HFFc6 (cell line): ENCODE data around the gene NLRC4. TPM values are rescaled to one million over a fixed set of nuclear protein-coding genes. Genes with fewer than 3 reads are reported as not detected.
A peak's percentile ranks its signal among the peaks of the same experiment; 100 is the strongest.

Experiments
- DNase-seq: peaks from one replicate; pipeline ENCODE4 v3.0.0-alpha.2; 2018
- H3K27ac Mint-ChIP-seq: 2 replicates; pipeline ENCODE4 v1.8.0; 2020; ENCODE audit warnings: mild to moderate bottlenecking, mixed read lengths
- H3K27me3 Mint-ChIP-seq: 2 replicates; pipeline ENCODE4 v1.8.0; 2021; ENCODE audit warnings: mild to moderate bottlenecking, moderate library complexity, mixed read lengths; ENCODE audit not compliant: insufficient read depth
- H3K36me3 Mint-ChIP-seq: 2 replicates; pipeline ENCODE4 v1.8.0; 2021; ENCODE audit warnings: low read depth, mixed read lengths
- H3K4me1 Mint-ChIP-seq: 2 replicates; pipeline ENCODE4 v1.8.0; 2020; ENCODE audit warnings: low read depth, mixed read lengths
- H3K4me3 Mint-ChIP-seq: 2 replicates; pipeline ENCODE4 v1.8.0; 2020; ENCODE audit warnings: mild to moderate bottlenecking, moderate library complexity, mixed read lengths
- H3K9me3 Mint-ChIP-seq: 2 replicates; pipeline ENCODE4 v1.8.0; 2020; ENCODE audit warnings: mild to moderate bottlenecking, mixed read lengths
- CTCF ChIP-seq: fragments of 200-600 bp; sonication (generic); IDR thresholded peaks from 2 replicates; pipeline ENCODE4 v1.5.0; 2021; ENCODE audit warnings: antibody characterized with exemption, mild to moderate bottlenecking
- total RNA-seq, 6 experiments: library from RNA; stranded (reverse); fragmentation: NEBNext Ultra II Directional; extraction: Animal tissue kit (Norgen Biotek cat#: 25700); gene quantifications; 2 replicates in 1 of 6; 3 replicates in 5 of 6; pipeline ENCODE4 v1.2.3, GENCODE V29; 2021

Gene NLRC4
- total RNA-seq, 6 experiments from 2014 or later, result not detected

- Mint-ChIP-seq H3K36me3 (peaks cover 5% of the 10 kb centered on the region; the same call in 1 of the 2 replicates), H3K27me3 (peaks cover 2% of the 10 kb centered on the region; the same call in 1 of the 2 replicates), H3K4me3 (peak overlapping the region; percentile 1; the same call in 1 of the 2 replicates), H3K27ac (no peak overlapping the region), H3K9me3 (no peaks in the 10 kb centered on the region), H3K4me1 (peaks cover 5% of the 10 kb centered on the region)
- no peak for TF ChIP-seq CTCF
- DNase-seq, result no peak
Observed at GRCh38 chr2:32274289-32274688, 9.6 kb upstream of the NLRC4 start.

GRCh38 chr2:32272279-32272678, 7.6 kb upstream of the NLRC4 start:
- Mint-ChIP-seq H3K36me3 (no peaks in the 10 kb centered on the region), H3K27me3 (peaks cover 2% of the 10 kb centered on the region; the same call in 1 of the 2 replicates), H3K27ac (no peak overlapping the region), H3K4me3 (no peak overlapping the region), H3K4me1 (peaks cover 1% of the 10 kb centered on the region), H3K9me3 (no peaks in the 10 kb centered on the region)
- DNase-seq, result no peak
- TF ChIP-seq CTCF, result no peak

- DNase-seq, result no peak
- no peaks in the 10 kb centered on the region for H3K4me1 Mint-ChIP-seq
- H3K4me3 Mint-ChIP-seq, result no peak overlapping the region
- no peak overlapping the region for H3K27ac Mint-ChIP-seq
- H3K9me3 Mint-ChIP-seq, result no peaks in the 10 kb centered on the region
- H3K36me3 Mint-ChIP-seq, result no peaks in the 10 kb centered on the region
- TF ChIP-seq CTCF, result no peak
- peaks cover 2% of the 10 kb centered on the region; the same call in 1 of the 2 replicates for H3K27me3 Mint-ChIP-seq
Observed at GRCh38 chr2:32271063-32271462, 6.4 kb upstream of the NLRC4 start.

GRCh38 chr2:32262105-32262504, 2.6 kb downstream of the NLRC4 start:
- no peaks in the 10 kb centered on the region for H3K36me3 Mint-ChIP-seq
- H3K27me3 Mint-ChIP-seq, result peaks cover 1% of the 10 kb centered on the region
- H3K4me3 Mint-ChIP-seq, result no peak overlapping the region
- peaks cover 5% of the 10 kb centered on the region; the same call in 1 of the 2 replicates for H3K4me1 Mint-ChIP-seq
- DNase-seq, result no peak
- TF ChIP-seq CTCF, result no peak
- no peak overlapping the region for H3K27ac Mint-ChIP-seq
- no peaks in the 10 kb centered on the region for H3K9me3 Mint-ChIP-seq

GRCh38 chr2:32260376-32260775, 4.3 kb downstream of the NLRC4 start:
- H3K36me3 Mint-ChIP-seq, result no peaks in the 10 kb centered on the region
- no peaks in the 10 kb centered on the region for H3K9me3 Mint-ChIP-seq
- no peak for TF ChIP-seq CTCF
- no peak overlapping the region for H3K4me3 Mint-ChIP-seq
- peaks cover 1% of the 10 kb centered on the region for H3K27me3 Mint-ChIP-seq
- peaks cover 5% of the 10 kb centered on the region; the same call in 1 of the 2 replicates for H3K4me1 Mint-ChIP-seq
- no peak overlapping the region for H3K27ac Mint-ChIP-seq
- no peak for DNase-seq

GRCh38 chr2:32258242-32258641, 6.4 kb downstream of the NLRC4 start:
- TF ChIP-seq CTCF, result no peak
- H3K27ac Mint-ChIP-seq, result no peak overlapping the region

More at GRCh38 chr2:32258242-32258641, 6.4 kb downstream of the NLRC4 start:
- Mint-ChIP-seq H3K9me3 (no peaks in the 10 kb centered on the region), H3K4me1 (no peaks in the 10 kb centered on the region), H3K27me3 (peaks cover 3% of the 10 kb centered on the region), H3K4me3 (no peak overlapping the region), H3K36me3 (no peaks in the 10 kb centered on the region)
- DNase-seq, result no peak
